HPDE6-E6E7 (cell line): ENCODE data around the gene SCRN2.

ENCODE experiments used
- DNase-seq: peaks from one replicate; pipeline ENCODE4 v3.0.0; 2011; ENCODE audit warnings: missing footprints; ENCODE audit errors: extremely low spot score

The SCRN2 gene

GRCh38 chr17:47872019-47872650 lies 31.1 kb upstream of the SCRN2 start:
- DNase-seq: no peak

GRCh38 chr17:47871048-47871447 lies 30.0 kb upstream of the SCRN2 start:
- DNase-seq: no peak

- DNase-seq: no peak
Measured at GRCh38 chr17:47870056-47870455, 29.0 kb upstream of the SCRN2 start.

- DNase-seq: no peak
Measured at GRCh38 chr17:47869114-47869513, 28.0 kb upstream of the SCRN2 start.

- no peak for DNase-seq
Measured at GRCh38 chr17:47867813-47868533, 26.9 kb upstream of the SCRN2 start.

GRCh38 chr17:47866941-47867340 lies 25.9 kb upstream of the SCRN2 start:
- DNase-seq: no peak

- DNase-seq: peak; percentile 60
Measured at GRCh38 chr17:47864791-47865216, 23.7 kb upstream of the SCRN2 start.

- DNase-seq: peak; percentile 69
Measured at GRCh38 chr17:47862621-47863440, 21.8 kb upstream of the SCRN2 start.

- DNase-seq: no peak
Measured at GRCh38 chr17:47860386-47860785, 19.3 kb upstream of the SCRN2 start.

- no peak for DNase-seq
Measured at GRCh38 chr17:47857551-47858455, 16.7 kb upstream of the SCRN2 start.

GRCh38 chr17:47856830-47857229 lies 15.8 kb upstream of the SCRN2 start:
- no peak for DNase-seq

- no peak for DNase-seq
Measured at GRCh38 chr17:47855737-47856136, 14.7 kb upstream of the SCRN2 start.

GRCh38 chr17:47853616-47854015 lies 12.5 kb upstream of the SCRN2 start:
- DNase-seq: no peak

GRCh38 chr17:47852113-47852949 lies 11.3 kb upstream of the SCRN2 start:
- no peak for DNase-seq

- DNase-seq: no peak
Measured at GRCh38 chr17:47851764-47852112, 10.7 kb upstream of the SCRN2 start.

- DNase-seq: peak; percentile 96
Measured at GRCh38 chr17:47850692-47851573, 9.9 kb upstream of the SCRN2 start, which contains the start of gene SP6. Gene SP6 (minus strand): TSS chr17:47851163. CDS start chr17:47848429, 2,734 bp downstream.

- no peak for DNase-seq
Measured at GRCh38 chr17:47850373-47850691, 9.3 kb upstream of the SCRN2 start.

GRCh38 chr17:47848198-47848513 lies 7.1 kb upstream of the SCRN2 start:
- DNase-seq: no peak

- DNase-seq: no peak
Measured at GRCh38 chr17:47847341-47848197, 6.5 kb upstream of the SCRN2 start.
